ENCODE results near the gene DGKD.

GRCh38 chr2:233361297-233361696 is 7.0 kb downstream of the DGKD start:
- TF ChIP-seq CTCF (IDR thresholded peaks at IDR 0.05; ENCODE audit: insufficient read depth, low read length) = no peak
- TF ChIP-seq POLR2AphosphoS5 (IDR thresholded peaks at IDR 0.05; ENCODE audit: low read depth) = no peak
- no peak for TF ChIP-seq REST (IDR thresholded peaks at IDR 0.05; ENCODE audit: insufficient replicate concordance, low read depth)
